HG02678 (cell line): Measurements from ENCODE around the gene NCAPH2.
"Not testable (repeated sequence)": the region's sequence is repeated elsewhere in the genome, so short reads cannot be mapped to it uniquely, and the experiment has no call there.

Experiments used
- ATAC-seq: cut with Tn5 transposase; IDR thresholded peaks from one replicate; pipeline ENCODE4 v1.9.1; 2021; ENCODE audit warnings: mild to moderate bottlenecking, moderate library complexity; ENCODE audit not compliant: unreplicated experiment

NCAPH2 gene

GRCh38 chr22:50516891-50517290, 8.9 kb downstream of the NCAPH2 start:
- ATAC-seq = no peak

- ATAC-seq = no peak
Measured at GRCh38 chr22:50517495-50518260, 9.7 kb downstream of the NCAPH2 start.

GRCh38 chr22:50518606-50519005, 10.6 kb downstream of the NCAPH2 start:
- ATAC-seq = no peak

GRCh38 chr22:50519151-50519550, 11.1 kb downstream of the NCAPH2 start:
- ATAC-seq = no peak

GRCh38 chr22:50520184-50520583, 12.2 kb downstream of the NCAPH2 start:
- not testable (repeated sequence) for ATAC-seq

GRCh38 chr22:50520826-50521453, 12.9 kb downstream of the NCAPH2 start:
- ATAC-seq = no peak

- no peak for ATAC-seq
Measured at GRCh38 chr22:50521710-50522109, 13.7 kb downstream of the NCAPH2 start.

GRCh38 chr22:50522208-50522805, 14.3 kb downstream of the NCAPH2 start:
- ATAC-seq = no peak

- no peak for ATAC-seq
Measured at GRCh38 chr22:50522806-50523438, 14.9 kb downstream of the NCAPH2 start.

GRCh38 chr22:50523458-50523805, 15.4 kb downstream of the NCAPH2 start:
- ATAC-seq = no peak

- ATAC-seq = no peak
Measured at GRCh38 chr22:50523806-50524675, 16.0 kb downstream of the NCAPH2 start.

- no peak for ATAC-seq
Measured at GRCh38 chr22:50524676-50525103, 16.7 kb downstream of the NCAPH2 start.

- peak; percentile 47 for ATAC-seq
Measured at GRCh38 chr22:50525104-50525857, 17.3 kb downstream of the NCAPH2 start, which contains the start of gene SCO2. Gene SCO2 (minus strand): TSS chr22:50525598. CDS start chr22:50524411, 1,187 bp downstream.

GRCh38 chr22:50525858-50526107, 17.8 kb downstream of the NCAPH2 start:
- ATAC-seq = no peak

GRCh38 chr22:50526108-50526833, 18.2 kb downstream of the NCAPH2 start:
- ATAC-seq = peak; percentile 26

- no peak for ATAC-seq
Measured at GRCh38 chr22:50526834-50527801, 19.1 kb downstream of the NCAPH2 start.

GRCh38 chr22:50527921-50528681, 20.1 kb downstream of the NCAPH2 start:
- no peak for ATAC-seq
